C4-2B (cell line): ENCODE measurements around the gene PRR20C.

Source experiments
- H3K27ac ChIP-seq: fragments of 450-650 bp; 2 replicates; pipeline ENCODE4 v1.5.1; 2017
- CTCF ChIP-seq: fragments of 450-650 bp; conservative IDR thresholded peaks from 2 replicates; pipeline ENCODE4 v1.5.1; 2017; ENCODE audit warnings: mild to moderate bottlenecking
- ZFX ChIP-seq: fragments of 450-650 bp; IDR thresholded peaks from 2 replicates; pipeline ENCODE4 v1.6.1; 2017

Gene PRR20C

GRCh38 chr13:57191667-57192066 is 37.8 kb downstream of the PRR20C start:
- H3K27ac ChIP-seq: no peak overlapping the region
- TF ChIP-seq CTCF: no peak
- no peak for TF ChIP-seq ZFX
